Dermis blood vessel endothelial cell (primary cell): Measurements from ENCODE around the gene HTRA1. TPM values are rescaled to one million over a fixed set of nuclear protein-coding genes. Genes with fewer than 3 reads are reported as not detected.

Experiments
- DNase-seq: peaks from one replicate; pipeline ENCODE4 v3.0.0; 2010
- total RNA-seq: library from RNA; depleted of rRNA; stranded (reverse); fragments of >200 nt; gene quantifications from 2 replicates; pipeline ENCODE4 v1.2.3, GENCODE V29; 2014

HTRA1 gene
- total RNA-seq, 1 donor from 2014 or later = 117 TPM

DNA sequence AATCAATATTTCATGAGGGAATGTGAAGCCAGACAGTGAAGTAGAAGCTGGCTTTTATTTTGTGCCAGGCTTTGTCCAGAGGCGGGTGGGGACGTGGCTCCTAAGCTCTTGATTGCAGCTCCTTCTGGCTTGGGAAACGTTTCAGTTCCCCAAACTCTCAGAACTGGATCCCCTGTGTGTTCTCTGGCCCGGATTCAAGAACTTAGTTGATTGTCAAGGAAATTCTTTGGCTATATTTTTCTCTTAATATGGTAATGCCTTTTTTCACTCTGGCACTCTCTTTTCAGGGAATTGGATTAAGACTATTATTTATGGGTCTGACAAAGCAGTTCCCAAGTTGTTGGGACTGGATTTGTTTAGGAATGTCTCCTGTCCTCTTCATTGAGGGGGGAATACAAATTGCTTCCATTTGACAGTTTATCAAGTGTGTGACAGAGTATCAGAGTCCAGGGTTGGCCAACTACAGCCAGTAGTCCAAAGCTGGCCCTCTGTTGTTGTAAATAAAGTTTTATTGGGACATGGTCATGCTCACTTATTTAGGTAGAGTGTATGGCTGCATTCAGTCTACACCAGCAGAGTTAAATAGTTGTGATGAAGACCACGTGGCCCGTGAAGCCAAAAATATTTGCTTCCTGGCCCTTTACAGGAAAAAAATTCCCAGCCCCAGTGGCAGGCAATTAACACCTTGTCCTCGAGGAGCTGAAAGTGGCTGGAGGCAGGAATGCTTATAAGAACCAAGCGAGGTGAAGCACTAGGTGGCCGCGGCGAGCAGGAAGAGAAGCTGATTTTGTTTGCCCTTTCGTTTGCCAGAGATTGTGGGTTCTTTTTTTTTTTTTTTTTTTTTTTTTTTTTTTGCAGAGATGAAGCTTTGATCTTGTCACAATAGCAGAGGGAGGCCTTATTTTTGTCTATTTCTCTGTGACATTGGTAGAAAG lies 34.3 kb downstream of the HTRA1 start:
- peak; percentile 74 for DNase-seq

DNA sequence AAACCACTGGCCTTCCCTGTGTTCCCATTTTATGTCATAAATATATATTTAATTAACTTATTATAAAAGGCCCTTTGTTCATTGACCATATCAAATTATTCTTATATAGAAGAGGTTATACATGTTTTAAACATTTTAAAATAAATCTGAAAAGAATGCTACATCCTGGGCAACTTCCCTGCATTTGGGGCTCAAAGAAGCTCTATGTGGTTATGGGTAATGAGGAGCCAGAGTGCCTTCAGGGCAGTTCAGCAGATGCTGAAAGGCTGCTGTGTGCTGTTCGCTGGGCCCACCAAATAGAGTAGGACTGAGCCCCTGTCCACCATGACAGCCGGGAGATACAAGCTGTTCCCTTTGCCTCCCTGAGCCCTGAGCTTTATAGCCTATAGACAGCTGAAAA lies 35.9 kb downstream of the HTRA1 start:
- DNase-seq = no peak

DNA sequence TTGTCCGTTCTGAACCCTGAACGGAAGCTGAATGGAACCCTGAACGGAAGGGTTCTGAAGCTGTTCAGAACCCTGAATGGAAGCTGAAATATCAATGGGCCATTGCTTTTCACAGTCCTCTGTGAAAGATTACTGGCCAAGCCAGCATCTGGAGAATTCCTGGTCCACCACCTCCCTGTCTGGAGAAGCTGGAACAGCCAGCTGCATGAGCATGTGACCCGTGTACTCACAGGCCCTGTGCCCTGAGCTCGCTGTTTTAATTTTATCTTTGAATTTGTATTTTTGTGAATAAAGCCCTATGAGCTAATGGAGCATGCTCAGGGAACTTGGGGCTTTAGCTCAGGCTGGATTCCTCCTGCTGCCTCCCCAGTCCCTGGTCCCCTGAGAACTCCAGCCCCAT lies 37.2 kb downstream of the HTRA1 start:
- no peak for DNase-seq

DNA sequence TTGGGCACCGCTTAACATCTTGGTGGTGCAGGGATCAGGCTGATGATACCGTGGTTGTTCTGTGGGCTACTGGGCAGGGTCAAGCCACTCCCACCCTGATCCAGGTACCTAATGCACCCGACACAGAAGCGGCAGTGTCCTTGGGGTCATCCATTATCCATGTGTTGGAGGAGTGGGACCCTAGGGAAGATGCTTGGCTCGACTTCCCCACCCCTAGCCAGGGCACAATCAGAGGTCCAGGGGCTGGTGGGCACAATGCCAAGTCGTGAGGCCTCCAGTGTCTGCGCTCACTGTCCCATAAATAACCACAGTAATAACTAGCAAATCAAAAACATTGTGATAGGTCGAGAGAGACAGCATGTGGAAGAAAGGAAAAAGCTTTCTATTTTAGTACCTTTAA lies 37.7 kb downstream of the HTRA1 start:
- no peak for DNase-seq

DNA sequence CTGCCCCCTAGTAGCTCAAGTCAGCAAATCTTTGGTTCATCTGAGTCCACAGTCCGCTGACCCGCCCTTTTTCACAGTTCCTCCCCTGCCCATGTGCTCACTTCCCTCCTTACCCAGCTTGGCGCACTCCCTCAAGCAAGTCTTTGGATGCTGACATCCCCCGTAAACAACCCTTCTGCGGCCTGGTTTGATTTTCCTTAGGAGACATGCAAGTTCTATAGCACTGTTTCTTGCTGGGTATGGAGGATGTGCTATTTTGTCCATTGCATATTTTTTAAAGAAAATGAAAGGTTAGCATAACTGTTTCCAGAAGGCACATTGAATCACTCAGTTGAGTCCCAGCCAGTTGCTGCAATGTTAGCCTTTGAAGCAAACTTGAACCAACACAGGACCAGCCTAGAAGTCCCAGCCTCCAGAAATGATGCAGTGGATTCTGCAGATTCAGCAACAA lies 38.2 kb downstream of the HTRA1 start:
- no peak for DNase-seq

DNA sequence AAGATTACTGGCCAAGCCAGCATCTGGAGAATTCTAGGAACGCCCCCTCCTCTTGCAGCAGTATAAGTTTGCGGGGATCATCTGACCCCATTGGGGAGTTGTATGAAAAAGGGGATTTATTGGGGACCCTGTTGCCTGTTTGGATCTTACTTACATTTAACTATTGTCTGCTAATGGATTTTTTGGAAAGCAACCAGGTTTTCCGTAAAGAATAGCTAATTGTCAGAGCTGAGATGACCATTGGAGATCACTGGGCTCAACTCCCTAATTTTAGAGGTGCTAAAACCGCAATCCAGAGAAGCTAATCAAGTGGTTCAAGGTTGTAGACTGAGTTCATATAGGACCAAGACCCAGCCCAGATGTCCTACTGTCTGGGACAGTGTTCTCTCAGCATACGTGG lies 38.8 kb downstream of the HTRA1 start:
- DNase-seq = no peak

DNA sequence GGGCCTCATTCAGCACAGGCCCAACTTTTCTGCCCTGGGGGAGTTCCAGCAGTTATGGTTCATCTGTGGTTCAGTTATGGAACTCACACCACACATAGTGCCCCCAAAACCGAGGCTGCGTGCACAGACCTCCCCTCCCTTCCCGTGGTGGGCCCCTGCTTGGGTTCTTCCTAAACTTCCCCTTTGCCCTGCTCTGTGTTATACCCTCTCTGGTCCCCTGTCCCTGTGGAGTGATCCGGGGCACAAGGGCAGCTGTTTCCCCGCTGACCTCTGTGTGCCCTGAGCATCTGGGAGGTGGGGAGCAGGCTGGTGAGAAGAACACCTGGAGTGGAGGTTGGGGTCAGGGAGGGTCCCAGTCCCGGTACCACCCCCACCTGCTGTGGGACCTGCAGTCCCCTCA lies 39.4 kb downstream of the HTRA1 start:
- no peak for DNase-seq

DNA sequence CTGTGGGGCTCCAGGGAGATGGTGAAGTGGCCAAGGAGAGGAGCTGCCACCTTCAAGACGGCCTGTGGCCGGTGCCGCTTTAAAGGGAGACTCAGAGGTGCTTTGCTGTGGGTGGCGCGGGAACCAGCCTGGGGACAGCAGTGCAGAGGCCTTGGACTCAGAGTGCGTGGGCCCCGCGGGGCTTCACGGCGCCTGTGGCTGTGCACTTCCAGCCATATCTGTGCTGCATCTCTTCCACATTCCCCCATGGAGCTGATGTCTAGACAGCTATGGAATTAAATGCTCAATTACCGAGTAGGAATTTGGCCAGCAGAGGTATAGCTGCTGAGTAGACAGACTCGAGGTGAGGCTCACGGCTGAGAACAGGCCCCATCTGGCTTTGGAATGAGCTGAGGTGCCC lies 41.7 kb downstream of the HTRA1 start:
- DNase-seq = no peak

DNA sequence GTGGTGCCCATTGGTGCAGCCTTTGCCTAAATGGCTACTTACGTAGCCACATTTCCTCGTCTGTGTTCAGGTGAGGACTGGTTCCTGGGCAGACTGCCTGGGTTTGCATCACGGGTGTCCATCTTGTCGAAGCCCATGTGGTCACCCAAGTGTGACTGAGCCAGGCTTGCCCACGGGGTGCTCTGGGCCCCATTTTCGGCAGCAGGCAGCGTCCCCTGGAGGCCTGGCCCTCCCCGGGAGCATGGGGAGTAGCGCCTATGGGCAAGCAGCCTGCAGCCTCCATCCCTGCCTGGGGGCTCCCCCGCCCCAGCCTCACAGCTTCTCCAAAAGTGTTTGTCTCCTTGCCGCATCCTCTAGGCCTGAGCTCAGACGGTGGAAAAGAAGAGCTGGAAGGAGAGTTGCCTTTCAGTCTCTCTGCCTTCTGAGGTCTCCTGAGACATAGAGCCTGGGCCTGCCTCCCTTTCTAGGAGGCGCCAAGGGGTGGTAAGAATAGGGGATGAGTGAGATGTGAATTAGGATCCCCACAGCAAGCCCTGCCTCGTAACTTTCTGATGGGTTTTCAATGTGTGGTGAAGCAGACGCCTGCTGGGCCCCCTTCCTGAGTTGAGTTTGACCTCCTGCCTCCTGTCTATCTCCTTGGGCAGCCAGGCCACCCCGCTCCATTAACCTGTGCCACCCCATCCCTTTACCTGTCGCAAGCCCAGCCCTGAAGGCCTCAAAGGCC lies 42.7 kb downstream of the HTRA1 start:
- no peak for DNase-seq

DNA sequence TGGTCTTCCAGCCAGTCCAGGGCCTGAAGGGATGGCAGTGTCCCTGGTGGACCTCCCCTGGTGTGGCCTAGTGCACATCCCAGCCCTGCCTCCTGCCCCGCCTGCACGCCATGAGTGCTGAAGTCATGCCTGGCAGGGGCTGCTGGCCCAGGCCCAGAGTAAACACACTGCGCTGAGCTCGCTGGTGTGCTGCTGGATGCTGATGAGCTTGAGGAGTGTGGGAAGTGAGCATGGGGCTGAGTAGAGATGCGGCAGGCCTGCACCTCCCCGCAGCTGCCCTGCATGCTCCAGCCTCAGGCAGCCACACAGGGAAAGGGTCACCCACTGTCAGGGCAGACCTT lies 43.2 kb downstream of the HTRA1 start:
- peak; percentile 95 for DNase-seq

DNA sequence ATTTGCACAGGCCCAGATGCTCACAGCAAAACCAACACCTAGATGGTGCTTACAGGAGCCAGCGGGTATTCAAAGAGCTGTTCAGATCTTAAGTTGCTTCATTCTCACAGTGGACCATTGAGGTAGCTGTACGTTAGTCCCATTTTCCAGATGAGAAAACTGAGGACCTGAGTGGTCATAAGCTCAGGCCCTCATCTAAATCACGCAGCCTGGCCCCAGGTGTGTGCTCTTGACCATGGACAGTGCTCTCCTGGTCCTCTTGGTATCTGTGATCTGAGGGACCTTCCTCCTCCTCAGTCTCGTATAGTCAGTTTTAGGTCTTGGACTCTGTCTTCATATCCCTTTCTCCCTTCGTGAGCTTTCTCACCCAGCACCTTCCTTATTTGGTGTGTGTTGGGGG lies 43.7 kb downstream of the HTRA1 start:
- no peak for DNase-seq

DNA sequence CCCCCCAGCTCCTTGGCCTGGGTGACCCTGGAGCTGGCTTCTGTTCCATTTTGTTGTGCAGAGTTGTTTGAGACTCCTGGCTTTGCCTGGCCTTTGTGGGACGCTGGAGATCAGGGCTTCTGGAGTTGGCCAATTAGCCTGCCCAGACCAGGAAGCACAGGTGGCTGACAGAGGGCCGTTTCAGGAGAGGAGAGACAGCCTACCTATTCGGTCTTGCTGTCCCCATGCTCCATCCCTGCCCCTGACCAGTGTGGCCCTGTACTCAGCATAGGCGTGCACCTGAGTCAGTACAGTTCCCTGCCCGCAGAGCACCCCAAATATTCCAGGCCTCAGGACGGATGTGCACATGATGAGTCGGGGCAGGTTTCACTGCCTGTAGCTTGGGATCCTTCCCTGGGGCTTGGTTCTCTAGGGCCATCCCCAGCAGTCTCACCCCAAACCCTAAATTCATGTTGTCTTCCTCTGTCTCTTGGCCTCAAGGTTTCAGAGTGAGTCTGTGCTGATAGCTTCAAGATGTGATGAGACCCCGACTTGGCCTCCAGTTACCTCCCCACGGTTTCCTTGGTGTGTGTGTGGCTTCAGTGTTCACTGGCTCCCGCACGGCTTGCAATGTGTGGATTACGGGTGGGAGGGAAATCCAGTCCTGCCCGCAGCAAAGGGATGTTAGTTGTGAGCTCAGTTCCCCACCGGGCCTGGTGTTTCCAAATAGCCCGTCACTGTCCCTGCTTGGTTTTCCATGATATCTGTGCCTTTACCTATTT lies 44.7 kb downstream of the HTRA1 start:
- DNase-seq = no peak

DNA sequence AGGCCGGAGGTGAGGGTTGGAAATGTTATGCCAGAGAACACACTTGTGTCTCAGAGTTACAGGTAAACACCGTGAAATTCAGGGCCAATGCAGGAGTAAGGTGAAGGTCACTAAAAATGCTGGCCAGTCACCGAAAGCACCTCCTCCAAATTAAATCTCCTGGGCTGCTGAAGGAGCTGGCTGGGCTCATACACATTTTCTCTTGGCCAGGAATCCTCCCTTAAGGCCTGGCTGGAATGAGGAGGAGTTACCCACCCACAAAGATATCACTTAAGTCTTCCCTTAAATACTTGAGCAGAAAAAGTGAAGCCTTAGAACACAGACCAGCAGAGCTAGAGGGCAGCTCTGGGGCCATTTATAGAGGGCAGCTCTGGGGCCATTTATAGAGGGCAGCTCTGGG lies 46.3 kb downstream of the HTRA1 start:
- no peak for DNase-seq

DNA sequence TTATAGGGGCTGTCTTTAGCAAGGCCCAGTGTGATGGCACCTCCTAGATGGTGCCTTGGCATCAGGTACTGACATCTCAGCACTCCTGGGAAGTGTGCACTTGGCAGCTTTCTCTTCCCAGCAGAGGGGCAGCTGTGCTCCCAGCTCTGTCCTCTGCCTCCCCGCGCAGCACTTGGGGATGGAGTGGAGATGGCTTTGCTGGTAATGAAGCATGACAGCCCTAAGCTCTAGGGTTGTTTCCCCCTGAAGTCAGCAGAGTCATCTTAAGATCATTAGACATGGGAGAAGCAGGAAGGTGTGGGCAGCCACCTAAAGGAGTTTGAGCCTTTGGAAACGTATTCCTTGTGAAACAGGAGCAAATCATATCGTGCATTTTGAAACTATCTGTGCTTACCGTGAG lies 46.7 kb downstream of the HTRA1 start:
- DNase-seq = no peak

DNA sequence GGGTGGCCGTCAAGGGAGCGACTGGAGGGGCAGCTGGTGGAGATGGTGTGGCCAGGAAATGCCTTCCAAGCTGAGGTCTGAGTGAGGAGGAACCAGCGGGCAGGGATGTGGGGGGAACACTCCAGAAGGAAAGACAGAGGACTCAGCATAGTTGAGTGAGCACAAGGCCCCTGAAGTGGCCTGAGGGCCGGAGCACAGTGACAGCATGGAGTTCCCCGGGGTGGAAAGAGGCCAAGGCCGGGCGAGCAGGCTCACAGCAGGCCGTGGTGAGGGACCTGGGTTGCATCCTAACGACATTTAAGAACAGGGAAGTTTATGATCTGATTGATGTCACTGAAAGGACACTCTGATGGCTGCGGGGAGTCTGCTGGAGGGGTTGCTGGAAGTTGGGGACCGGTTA lies 48.0 kb downstream of the HTRA1 start:
- no peak for DNase-seq

DNA sequence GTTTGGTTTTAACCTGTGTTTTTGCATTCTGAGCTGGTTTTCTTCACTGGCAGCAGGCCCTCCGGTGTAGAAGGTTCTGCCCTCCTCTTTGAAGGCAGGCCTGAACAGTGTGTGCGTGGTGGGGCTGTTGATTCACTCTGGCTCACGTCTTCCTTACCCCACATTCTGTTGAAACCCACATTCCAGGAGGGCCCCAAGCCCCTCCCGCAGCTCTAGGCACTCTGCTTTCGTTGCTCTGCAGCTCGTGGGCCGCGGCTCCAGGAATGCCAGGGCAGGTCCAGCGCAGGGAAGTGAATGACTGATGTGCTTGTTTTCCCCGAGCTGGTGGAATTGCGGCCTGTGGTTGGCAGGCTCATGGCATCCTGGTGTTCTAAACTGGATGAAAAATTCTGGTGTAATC lies 49.0 kb downstream of the HTRA1 start:
- no peak for DNase-seq

DNA sequence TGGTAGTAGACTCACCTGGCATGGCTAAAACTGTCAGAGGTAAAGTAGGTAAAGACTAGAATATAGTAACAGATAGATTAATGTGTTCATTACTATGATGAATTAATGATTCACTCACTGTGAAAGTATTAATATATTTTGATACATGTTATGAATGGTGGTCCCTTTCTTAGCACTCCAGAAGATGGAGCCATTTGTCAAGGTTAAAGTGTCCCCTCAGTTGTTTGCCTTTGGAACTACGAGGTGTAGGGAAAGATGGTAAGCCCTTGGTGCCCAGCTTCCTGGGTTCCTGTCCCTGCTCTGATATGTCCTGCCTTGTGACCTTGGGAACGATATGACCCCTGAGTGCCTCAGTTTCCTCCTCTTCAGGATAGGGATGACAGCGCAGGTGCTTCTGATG lies 49.4 kb downstream of the HTRA1 start:
- no peak for DNase-seq

DNA sequence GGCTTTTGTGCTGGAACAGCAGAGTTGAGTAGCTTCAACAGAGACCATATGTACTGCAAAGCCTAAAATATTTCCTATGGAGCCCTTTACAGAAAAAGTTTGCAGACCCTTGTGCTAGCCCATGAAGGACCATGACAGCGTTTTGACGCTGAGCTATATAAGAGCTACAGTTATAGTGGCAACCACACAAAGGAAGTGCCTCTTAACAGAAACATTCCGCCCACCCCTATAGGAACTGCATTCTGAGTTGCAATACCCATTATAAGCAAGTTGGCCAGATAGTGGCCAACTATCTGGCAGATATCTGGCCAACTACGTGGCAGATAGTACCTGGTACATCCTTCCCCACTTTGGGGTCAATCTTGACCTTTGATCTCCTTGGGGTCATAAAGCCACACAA lies 51.7 kb downstream of the HTRA1 start:
- DNase-seq = no peak

DNA sequence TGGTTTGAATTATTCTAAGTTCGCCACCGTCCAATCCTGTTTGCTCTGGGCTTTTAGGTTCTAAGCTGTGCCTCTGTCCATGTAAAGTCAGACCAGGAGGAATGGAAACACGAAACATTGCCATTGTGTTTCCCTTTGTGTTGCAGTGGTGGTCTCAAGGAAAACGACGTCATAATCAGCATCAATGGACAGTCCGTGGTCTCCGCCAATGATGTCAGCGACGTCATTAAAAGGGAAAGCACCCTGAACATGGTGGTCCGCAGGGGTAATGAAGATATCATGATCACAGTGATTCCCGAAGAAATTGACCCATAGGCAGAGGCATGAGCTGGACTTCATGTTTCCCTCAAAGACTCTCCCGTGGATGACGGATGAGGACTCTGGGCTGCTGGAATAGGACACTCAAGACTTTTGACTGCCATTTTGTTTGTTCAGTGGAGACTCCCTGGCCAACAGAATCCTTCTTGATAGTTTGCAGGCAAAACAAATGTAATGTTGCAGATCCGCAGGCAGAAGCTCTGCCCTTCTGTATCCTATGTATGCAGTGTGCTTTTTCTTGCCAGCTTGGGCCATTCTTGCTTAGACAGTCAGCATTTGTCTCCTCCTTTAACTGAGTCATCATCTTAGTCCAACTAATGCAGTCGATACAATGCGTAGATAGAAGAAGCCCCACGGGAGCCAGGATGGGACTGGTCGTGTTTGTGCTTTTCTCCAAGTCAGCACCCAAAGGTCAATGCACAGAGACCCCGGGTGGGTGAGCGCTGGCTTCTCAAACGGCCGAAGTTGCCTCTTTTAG lies 52.9 kb downstream of the HTRA1 start:
- DNase-seq = no peak

DNA sequence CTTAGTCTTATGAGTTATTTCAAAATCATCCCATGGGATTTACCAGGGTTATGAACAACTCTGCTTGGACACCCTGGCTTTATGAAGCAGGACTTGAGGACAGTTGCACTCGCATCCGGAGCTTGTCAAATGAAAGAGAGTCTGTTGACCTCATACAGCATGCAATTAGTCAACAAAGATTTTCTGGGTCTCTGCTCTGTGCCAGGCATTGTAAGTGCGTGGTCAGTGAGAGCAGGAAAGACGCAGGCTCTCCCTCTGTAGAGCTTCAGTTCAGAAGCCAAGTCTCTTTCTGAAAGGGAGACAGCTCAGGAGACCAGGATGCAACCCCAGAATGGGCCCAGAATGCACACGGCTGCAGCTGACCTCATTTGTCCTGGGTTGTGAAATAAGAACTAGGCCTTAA lies 53.7 kb downstream of the HTRA1 start:
- DNase-seq = no peak

DNA sequence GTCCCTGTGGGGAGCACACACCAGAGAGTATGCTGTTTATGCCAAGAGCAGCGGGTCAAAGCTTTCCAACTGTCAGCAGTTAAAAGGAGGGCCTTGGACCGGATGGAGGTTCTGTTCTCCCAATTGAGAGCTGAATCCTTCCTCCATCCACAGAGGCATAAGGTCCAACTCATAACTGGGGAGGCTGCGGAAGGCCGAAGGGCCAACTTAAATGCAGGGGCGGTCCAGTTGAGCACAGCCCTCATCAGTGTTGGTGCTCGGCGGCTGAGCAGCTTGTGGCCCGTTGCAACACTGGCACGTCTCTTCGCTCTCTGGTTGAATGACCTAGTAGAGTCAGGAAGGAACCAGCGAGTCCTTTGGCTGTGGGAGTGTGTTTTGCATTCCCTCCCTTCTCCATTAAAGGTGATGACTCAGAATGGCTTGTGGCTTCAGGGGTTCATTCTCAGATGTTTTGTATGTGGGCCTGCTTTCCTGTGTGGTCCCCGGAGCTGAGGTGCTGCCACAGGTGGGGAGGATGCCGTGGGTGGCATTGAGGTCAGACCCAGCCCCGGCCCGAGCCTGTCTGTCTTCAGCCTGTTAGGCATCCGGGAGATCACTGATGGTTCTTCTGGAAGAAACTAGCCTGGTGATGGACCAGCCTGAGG lies 54.4 kb downstream of the HTRA1 start:
- DNase-seq = no peak

DNA sequence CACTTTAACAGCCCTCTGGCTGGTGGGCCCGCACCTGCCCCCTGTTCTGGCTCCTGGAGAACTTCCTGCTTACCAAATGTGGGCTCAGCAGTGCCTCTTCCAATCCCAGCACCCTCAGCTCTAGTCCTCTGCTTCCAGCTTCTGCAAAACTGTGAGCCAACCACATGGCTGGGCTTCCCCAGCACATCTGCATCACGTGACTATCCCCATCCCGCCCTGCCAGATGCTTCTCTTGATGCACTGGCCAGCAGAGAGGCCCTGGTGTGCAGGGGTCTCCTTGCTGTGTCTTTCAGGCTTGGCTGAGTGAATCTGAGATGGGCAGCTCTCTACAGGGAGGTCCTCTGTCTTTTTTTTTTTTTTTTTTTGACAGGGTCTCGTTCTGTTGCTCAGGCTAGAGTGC lies 55.4 kb downstream of the HTRA1 start:
- DNase-seq = no peak
